ENCODE data around the gene CNBD2.
"Not testable (repeated sequence)": the region's sequence is repeated elsewhere in the genome, so short reads cannot be mapped to it uniquely, and the experiment has no call there.

CNBD2 gene

DNA sequence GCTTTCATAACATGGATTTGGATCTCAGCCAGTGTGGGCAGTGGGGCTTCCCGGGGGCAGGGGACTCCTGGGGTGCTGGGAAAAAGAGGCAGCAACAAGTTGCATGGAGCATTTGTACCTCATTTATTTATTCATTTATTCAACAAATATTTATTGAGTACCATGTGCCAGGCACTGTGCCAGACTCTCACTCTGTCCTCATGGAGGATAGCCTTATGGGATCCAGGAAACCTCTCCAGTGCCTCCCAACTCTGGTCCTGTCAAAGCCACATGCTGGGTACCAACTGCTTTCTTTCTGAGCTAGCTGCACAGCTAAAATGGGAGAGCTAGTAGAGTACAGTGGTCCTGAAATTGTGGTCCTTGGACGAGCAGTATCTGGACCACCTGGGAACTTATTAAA is 98.4 kb downstream of the CNBD2 start (continued):
- TF ChIP-seq, protein P1, sequence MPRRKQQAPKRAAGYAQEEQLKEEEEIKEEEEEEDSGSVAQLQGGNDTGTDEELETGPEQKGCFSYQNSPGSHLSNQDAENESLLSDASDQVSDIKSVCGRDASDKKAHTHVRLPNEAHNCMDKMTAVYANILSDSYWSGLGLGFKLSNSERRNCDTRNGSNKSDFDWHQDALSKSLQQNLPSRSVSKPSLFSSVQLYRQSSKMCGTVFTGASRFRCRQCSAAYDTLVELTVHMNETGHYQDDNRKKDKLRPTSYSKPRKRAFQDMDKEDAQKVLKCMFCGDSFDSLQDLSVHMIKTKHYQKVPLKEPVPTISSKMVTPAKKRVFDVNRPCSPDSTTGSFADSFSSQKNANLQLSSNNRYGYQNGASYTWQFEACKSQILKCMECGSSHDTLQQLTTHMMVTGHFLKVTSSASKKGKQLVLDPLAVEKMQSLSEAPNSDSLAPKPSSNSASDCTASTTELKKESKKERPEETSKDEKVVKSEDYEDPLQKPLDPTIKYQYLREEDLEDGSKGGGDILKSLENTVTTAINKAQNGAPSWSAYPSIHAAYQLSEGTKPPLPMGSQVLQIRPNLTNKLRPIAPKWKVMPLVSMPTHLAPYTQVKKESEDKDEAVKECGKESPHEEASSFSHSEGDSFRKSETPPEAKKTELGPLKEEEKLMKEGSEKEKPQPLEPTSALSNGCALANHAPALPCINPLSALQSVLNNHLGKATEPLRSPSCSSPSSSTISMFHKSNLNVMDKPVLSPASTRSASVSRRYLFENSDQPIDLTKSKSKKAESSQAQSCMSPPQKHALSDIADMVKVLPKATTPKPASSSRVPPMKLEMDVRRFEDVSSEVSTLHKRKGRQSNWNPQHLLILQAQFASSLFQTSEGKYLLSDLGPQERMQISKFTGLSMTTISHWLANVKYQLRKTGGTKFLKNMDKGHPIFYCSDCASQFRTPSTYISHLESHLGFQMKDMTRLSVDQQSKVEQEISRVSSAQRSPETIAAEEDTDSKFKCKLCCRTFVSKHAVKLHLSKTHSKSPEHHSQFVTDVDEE (CRISPR knock-in tag; IDR thresholded peaks at IDR 0.05) = no peak
- no peak for TF ChIP-seq ZFP30 (CRISPR knock-in tag; IDR thresholded peaks at IDR 0.05)
- TF ChIP-seq ESRRG (CRISPR knock-in tag; IDR thresholded peaks at IDR 0.05) = no peak
- no peak for TF ChIP-seq ZNF70 (CRISPR knock-in tag; IDR thresholded peaks at IDR 0.05)
- TF ChIP-seq ZNF8 (CRISPR knock-in tag; IDR thresholded peaks at IDR 0.05) = no peak
- no peak for TF ChIP-seq ZC3H10 (CRISPR knock-in tag; IDR thresholded peaks at IDR 0.05)

DNA sequence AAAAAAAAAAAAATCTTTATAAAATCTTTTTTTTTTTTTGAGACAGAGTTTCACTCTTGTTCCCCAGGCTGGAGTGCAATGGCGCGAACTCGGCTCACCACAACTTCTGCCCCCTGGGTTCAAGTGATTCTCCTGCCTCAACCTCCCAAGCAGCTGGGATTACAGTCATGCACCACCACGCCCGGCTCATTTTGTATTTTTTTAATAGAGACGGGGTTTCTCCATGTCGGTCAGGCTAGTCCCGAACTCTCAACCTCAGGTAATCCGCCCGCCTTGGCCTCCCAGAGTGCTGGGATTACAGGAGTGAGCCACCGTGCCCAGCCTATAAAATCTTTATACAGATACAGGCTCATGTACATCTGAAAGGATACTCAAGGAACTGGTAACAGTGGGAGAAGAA is 100.1 kb downstream of the CNBD2 start:
- ATAC-seq = not testable (repeated sequence)

DNA sequence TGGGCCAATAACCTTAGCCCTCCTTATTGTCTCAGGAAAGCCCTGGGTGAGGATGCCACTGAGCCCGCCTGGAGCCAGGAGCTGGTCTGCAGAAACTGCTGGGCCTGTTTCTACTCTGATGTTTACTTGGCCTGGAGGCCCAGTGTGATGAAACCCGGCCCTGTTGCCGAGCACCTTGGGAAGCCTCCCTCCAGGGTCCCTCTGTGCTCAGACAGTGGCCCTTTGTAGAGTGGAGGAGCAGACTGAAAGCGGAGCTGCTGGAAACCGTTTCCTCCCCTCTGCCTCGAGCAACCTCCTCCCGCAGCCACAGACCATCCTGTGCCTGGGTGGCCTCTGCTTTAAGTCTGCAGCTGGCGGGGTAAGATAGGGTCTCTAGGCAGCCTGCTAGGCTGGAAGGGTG is 102.1 kb downstream of the CNBD2 start:
- TF ChIP-seq OSR1 (CRISPR knock-in tag; IDR thresholded peaks at IDR 0.05) (no peak), SNAI2 (CRISPR knock-in tag; IDR thresholded peaks at IDR 0.05) (no peak), ZFP30 (CRISPR knock-in tag; IDR thresholded peaks at IDR 0.05) (no peak), TOX (CRISPR knock-in tag; IDR thresholded peaks at IDR 0.05; ENCODE audit: borderline replicate concordance) (no peak), ESRRG (CRISPR knock-in tag; IDR thresholded peaks at IDR 0.05) (no peak)
- TF ChIP-seq, protein P2, sequence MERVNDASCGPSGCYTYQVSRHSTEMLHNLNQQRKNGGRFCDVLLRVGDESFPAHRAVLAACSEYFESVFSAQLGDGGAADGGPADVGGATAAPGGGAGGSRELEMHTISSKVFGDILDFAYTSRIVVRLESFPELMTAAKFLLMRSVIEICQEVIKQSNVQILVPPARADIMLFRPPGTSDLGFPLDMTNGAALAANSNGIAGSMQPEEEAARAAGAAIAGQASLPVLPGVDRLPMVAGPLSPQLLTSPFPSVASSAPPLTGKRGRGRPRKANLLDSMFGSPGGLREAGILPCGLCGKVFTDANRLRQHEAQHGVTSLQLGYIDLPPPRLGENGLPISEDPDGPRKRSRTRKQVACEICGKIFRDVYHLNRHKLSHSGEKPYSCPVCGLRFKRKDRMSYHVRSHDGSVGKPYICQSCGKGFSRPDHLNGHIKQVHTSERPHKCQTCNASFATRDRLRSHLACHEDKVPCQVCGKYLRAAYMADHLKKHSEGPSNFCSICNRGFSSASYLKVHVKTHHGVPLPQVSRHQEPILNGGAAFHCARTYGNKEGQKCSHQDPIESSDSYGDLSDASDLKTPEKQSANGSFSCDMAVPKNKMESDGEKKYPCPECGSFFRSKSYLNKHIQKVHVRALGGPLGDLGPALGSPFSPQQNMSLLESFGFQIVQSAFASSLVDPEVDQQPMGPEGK (CRISPR knock-in tag; IDR thresholded peaks at IDR 0.05; ENCODE audit: borderline replicate concordance) = no peak
- TF ChIP-seq, protein P3, sequence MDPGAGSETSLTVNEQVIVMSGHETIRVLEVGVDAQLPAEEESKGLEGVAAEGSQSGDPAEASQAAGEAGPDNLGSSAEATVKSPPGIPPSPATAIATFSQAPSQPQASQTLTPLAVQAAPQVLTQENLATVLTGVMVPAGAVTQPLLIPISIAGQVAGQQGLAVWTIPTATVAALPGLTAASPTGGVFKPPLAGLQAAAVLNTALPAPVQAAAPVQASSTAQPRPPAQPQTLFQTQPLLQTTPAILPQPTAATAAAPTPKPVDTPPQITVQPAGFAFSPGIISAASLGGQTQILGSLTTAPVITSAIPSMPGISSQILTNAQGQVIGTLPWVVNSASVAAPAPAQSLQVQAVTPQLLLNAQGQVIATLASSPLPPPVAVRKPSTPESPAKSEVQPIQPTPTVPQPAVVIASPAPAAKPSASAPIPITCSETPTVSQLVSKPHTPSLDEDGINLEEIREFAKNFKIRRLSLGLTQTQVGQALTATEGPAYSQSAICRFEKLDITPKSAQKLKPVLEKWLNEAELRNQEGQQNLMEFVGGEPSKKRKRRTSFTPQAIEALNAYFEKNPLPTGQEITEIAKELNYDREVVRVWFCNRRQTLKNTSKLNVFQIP (CRISPR knock-in tag; IDR thresholded peaks at IDR 0.05; ENCODE audit: borderline replicate concordance, low read depth) = no peak
- TF ChIP-seq, protein P1 (CRISPR knock-in tag; IDR thresholded peaks at IDR 0.05) = no peak
- ATAC-seq = no peak

DNA sequence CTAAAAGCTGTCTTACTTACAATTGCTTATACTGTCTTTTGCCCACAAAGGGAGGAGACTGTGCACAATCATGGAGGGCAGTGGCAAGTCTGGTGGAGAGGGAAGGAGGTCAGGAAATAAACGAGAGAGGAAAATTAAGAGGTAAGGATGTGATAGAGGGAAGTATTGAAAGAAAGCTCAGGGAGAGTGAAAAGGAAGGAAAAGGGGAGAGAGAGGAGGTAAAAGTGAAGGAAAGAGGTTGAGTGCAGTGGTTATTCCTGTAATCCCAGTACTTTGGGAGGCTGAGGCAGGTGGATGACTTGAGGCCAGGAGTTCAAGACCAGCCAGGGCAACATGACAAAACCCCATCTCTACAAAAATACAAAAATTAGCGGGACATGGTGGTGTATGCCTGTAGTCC is 103.5 kb downstream of the CNBD2 start:
- no peak for ATAC-seq

More for the DNA sequence above, 103.5 kb downstream of the CNBD2 start:
- no peak for TF ChIP-seq ZNF565 (CRISPR knock-in tag; conservative IDR thresholded peaks at IDR 0.05; ENCODE audit: low read depth)
- TF ChIP-seq, protein P1 (CRISPR knock-in tag; IDR thresholded peaks at IDR 0.05) = no peak
- no peak for TF ChIP-seq ISL1 (CRISPR knock-in tag; IDR thresholded peaks at IDR 0.05)
- no peak for TF ChIP-seq ZNF8 (CRISPR knock-in tag; IDR thresholded peaks at IDR 0.05)
- TF ChIP-seq, protein P3 (CRISPR knock-in tag; IDR thresholded peaks at IDR 0.05; ENCODE audit: borderline replicate concordance, low read depth) = no peak
- no peak for TF ChIP-seq ESRRG (CRISPR knock-in tag; IDR thresholded peaks at IDR 0.05)
- no peak for TF ChIP-seq ZFP30 (CRISPR knock-in tag; IDR thresholded peaks at IDR 0.05)
- TF ChIP-seq, protein P4, sequence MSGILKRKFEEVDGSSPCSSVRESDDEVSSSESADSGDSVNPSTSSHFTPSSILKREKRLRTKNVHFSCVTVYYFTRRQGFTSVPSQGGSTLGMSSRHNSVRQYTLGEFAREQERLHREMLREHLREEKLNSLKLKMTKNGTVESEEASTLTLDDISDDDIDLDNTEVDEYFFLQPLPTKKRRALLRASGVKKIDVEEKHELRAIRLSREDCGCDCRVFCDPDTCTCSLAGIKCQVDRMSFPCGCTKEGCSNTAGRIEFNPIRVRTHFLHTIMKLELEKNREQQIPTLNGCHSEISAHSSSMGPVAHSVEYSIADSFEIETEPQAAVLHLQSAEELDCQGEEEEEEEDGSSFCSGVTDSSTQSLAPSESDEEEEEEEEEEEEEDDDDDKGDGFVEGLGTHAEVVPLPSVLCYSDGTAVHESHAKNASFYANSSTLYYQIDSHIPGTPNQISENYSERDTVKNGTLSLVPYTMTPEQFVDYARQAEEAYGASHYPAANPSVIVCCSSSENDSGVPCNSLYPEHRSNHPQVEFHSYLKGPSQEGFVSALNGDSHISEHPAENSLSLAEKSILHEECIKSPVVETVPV (CRISPR knock-in tag; IDR thresholded peaks at IDR 0.05) = no peak
- TF ChIP-seq ZC3H10 (CRISPR knock-in tag; IDR thresholded peaks at IDR 0.05) = no peak
- no peak for TF ChIP-seq BACH2 (CRISPR knock-in tag; IDR thresholded peaks at IDR 0.05; ENCODE audit: borderline replicate concordance)
- TF ChIP-seq, protein P2 (CRISPR knock-in tag; IDR thresholded peaks at IDR 0.05; ENCODE audit: borderline replicate concordance) = no peak
- TF ChIP-seq ARNTL (CRISPR knock-in tag; IDR thresholded peaks at IDR 0.05; ENCODE audit: borderline replicate concordance, low read depth) = no peak
- no peak for TF ChIP-seq OSR1 (CRISPR knock-in tag; IDR thresholded peaks at IDR 0.05)

Measured in SK-N-SH treated with all-trans-retinoic acid at 6 μM for 48 hours (cell line).